ENCODE measurements around the gene AJAP1.

GRCh38 chr1:4771721-4772120 lies 117.3 kb downstream of the AJAP1 start:
- no peak for TF ChIP-seq CTCF (tag by site-specific recombination; IDR thresholded peaks at IDR 0.05)
- no peak for TF ChIP-seq ZNF768 (tag by site-specific recombination; IDR thresholded peaks at IDR 0.05)
- TF ChIP-seq SP2 (tag by site-specific recombination; IDR thresholded peaks at IDR 0.05): no peak
- no peak for TF ChIP-seq ZNF792 (tag by site-specific recombination; IDR thresholded peaks at IDR 0.05)
- TF ChIP-seq GLIS1 (tag by site-specific recombination; IDR thresholded peaks at IDR 0.05): no peak
